GM12872 (cell line): Measurements from ENCODE around the gene GALNT17.

Experiments
- CTCF ChIP-seq: IDR thresholded peaks from 3 replicates; pipeline ENCODE4 v1.5.1; 2011; ENCODE audit warnings: low read depth, mild to moderate bottlenecking, low read length, moderate library complexity; ENCODE audit not compliant: insufficient read depth

The GALNT17 gene

DNA sequence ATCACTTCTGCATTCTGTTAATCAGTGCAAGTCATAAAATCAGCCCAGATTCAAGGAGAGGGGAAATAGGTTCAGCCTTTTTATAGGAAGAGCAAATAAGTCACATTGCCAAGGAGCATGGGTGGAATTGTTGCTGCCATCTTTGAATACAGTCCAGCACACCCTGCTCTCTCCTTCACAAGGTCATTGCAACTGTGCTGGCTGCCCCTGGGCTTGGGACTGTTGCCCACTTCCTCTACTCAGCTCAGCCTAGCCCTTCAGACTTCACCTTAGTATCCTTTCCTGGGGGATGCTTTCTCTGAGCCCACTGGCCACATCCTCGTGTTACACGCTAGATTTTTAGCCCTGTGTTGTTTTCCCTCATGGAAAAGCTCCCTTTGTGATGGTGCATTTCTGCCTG, 527.7 kb downstream of the GALNT17 start:
- TF ChIP-seq CTCF, result no peak

DNA sequence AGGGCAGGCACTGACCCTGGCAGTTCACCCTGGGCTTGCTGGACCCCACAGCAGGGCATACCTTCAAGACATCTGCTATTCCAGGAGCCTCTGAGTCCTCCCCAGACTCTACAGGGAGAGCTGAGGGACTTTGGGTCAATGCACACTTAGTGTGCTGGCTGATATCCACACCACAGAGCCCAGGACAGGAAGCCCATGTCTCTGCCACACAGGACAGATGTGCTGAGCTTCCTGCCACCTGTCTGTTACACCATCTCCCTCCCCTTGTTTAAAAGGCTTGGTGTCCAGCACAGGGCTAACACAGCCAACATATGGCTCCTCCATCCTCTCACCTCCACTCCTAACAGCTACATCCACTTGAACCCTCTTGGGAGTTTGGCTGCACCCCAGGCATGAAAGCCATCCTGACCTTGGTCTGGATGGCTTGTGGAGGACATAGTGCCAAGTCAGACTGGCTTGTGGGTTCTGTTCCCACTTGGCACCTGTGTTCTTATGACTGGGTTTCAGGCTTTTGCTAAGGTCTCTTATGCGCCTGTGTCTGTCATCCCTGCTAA, 529.8 kb downstream of the GALNT17 start:
- TF ChIP-seq CTCF, result no peak

GRCh38 chr7:71665716-71666115, 533.8 kb downstream of the GALNT17 start:
- TF ChIP-seq CTCF, result no peak

DNA sequence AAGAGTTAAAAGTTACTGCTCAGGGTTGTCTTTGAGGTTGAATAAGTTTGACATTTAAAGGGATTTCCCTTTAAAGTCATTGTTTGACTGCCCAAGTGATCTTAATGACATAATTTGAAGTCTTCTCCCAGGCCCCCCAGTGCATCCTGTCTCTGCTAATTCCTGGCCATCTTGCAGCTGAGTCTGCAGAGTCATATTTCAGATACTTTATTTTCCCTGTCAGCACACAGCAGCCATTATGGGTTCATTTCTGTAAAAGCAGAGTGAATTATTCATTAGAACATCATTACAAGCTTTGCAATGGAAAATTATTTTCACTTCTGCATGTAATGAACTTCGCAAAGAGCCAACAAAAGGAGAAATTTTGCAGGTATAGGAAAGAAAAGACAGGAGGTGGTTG, 536.6 kb downstream of the GALNT17 start:
- TF ChIP-seq CTCF, result no peak

DNA sequence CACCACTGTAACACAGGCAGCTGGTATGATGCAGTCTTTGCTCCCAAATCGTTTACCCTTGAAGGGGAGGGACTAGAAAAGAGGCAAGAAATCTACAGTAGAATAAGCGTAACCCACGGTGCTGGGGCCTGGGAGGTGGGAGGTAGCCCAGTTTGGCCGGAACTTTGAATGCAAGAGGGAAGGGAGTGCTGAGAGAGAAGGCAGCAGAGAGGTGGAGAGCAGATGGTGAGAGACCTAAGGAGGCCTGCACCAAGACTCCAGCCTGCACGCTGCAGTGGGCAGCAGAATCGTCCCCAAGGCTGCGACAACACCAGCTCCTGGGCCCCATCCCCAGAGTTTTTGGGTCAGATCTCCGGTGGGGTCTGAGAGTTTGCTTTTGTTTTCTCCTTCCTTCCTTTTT, 547.5 kb downstream of the GALNT17 start:
- no peak for TF ChIP-seq CTCF

DNA sequence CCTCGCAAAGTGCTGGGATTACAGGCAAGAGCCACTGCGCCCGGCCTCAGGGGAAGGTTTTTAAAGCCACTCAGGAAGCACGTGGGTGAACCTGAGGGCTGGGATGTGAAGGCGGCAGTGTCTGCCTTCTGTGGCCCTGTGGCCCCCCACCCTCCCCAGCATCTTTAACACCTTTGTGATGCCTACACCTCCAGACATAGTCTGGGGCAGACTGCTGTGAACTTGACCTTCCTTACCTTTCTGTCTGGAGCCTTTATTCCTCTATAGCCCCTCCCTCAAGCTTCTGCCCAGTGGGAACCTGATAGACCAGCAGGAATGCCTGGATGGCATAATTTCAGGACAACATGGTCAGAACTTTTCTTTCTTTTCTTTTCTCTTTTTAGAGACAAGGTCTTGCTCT, 550.2 kb downstream of the GALNT17 start:
- no peak for TF ChIP-seq CTCF

DNA sequence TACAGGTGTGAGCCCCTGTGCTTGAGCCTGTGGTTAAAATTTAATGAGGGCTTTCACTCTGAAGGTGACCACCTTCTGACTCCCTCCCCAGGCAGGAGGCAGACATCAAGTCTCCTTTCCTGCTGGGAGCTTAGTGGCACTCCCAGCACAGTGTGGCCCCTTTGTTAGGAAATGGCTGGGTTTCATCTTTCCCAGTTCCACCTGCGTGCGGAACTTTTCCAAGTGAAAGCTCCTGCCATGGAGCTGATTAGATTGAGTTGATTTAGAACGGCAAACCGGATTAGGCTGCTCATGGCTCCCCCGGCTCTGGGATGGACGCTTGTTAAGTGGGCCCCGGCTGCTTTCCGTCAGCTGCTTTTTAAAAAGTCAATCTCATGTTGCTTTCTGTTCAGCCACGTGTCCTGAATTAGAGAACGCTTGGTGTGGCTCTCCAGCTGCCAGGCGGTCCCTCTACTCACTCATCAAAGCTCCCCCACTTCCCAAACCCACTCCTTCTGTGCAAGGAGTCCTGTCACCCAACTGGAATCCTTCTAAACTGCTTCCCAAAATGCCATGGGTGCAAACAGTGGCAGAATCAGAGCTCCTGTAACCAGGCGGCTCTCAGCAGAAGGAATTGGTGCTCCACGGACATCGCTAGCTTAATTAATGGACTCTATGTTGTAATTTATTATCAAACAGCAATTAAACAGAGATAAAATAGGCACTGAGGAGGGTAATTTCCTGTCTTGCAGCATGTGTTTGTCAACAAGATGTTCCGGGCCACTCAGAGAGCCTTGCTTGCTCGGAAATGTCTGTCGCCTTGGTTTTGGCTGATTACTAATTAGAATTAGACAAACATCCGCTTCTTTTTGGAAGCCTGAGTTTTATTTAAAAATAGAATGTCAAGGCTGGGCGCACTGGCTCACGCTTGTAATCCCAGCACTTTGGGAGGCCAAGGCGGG, 551.2 kb downstream of the GALNT17 start:
- TF ChIP-seq CTCF, result no peak
